COLO668 (cell line): ENCODE data around the gene PTH2R.
A peak's percentile ranks its signal among the peaks of the same experiment; 100 is the strongest.
"Not testable (repeated sequence)": the region's sequence is repeated elsewhere in the genome, so short reads cannot be mapped to it uniquely, and the experiment has no call there.

Experiments
- DNase-seq: peaks from one replicate; lab custom pipeline; 2025; ENCODE audit not compliant: unreplicated experiment; lab: John Stamatoyannopoulos, UW

Gene PTH2R

DNA sequence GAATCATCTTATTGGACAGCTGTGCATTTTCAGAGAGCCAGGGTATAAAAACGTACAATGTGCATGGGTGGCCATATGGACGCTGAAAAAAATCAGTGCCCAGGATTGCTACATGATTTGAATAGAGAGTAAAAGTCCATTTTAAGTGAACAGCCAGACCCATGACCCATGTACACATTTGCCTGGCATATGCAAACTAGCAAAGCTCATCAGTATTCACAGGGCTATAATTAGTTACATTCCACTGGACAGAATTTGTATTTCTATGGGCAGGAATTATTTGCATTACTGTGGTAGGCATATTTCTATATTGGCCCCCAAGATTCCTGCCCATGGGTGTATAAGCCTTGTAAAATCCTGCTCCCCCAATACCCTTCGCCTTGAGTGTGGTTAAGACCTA, 78.8 kb downstream of the PTH2R start:
- DNase-seq: no peak

DNA sequence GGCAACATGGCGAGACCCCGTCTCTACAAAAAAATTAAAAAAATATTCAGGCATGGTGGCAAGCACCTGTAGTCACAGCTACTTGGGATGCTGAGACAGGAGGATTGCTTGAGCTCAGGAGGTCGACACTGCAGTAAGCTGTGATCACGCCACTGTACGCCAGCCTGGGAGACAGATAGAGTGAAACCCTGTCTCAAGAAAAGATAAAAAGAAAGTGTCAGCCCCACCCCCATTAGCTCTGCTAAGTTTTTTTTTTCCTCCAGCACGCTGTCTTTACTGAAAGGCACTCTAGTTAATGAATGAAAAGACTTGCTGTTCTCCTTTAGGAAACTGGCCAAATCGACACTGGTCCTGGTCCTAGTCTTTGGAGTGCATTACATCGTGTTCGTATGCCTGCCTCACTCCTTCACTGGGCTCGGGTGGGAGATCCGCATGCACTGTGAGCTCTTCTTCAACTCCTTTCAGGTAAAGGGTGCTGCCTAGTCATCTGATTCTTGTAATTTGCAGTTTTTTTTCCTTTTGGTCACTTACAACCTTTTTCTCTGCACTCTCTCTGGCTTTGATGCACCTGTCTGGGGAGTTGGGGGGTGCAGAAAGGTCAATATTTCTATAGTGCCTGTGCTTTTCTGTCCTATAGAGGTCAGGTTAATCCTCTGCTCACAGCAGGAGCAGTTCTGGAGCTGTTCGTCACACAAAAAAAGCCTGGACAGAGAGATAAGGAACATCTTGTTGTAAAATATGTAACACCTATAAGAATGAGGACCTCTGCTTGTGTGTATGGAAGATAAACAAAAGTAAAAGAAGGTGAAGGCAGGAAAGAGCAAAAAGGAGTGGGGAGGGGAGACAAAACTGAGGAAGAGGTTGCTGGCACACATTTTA, 82.3 kb downstream of the PTH2R start:
- no peak for DNase-seq

DNA sequence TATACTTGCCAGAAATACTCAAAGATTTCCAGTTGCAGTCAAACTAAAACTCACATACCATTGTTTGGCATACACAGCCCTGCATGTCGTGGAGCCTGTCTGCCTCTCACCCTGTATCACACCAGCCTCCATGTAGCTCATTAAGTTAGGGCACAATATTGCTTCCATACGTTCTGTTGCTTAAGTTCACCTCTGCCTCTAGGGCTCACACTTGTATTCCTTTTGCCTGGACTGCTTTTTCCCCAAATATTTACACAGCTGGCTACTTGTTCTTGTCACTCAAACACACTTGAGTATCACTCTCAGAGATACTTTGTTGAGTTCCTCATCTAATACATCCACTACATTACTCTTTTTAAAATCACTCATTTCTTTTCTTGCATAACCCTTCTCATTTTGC, 83.1 kb downstream of the PTH2R start:
- DNase-seq: peak; percentile 49

DNA sequence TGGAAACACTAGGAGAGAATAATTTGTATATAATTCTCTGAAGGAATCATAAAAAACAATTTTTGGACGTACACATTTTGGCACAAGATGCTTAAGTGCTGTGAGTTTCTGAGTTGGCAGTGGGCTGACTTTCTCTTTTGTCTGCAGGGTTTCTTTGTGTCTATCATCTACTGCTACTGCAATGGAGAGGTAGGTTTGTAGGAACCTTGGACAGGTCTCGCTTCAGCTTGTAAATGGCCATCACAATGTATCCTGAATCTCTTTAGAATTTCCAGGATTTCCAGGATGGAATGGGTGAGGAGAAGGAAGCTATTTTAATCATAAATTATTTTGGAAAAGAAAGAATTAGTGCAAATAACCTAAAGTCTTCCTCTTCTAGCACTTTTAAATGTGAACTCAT, 83.9 kb downstream of the PTH2R start:
- DNase-seq: no peak

DNA sequence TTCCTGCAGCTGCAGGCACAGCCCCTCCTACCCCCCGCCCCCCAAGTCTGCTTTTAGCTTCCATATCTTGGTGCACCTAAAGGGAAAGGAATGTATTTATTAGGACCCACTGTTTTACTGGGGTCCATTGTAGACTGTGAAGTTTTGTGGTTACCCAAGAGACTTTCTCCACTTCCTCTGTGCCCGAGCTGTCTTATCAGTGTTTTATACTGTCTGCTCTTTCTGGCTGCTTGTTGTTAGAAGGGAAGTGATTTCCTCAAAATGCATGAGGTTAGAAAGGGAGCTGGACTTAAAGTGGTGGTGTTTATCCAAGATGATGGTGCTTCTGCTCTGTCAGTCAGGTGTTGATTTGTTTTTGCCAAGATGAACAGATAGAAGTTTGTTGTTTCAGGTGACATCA, 85.0 kb downstream of the PTH2R start:
- no peak for DNase-seq

DNA sequence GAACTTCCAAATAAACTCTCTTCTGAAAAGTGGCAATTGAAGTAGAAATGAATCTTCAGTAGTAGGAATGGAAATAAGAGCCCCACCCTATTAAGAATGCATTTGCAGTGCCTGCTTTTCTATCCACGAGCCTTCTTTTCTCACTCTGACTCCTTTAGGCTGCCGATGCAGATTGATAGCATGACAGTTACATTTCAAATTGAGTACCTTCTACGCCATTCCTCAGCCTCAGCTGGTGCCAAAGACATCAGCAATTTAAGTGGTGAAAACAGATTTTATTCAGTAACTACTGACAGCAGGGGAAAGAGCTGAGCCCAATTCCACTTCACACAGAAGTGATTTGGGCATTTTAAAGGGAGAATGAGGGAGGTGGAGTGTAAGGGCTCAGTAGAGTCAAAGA, 85.5 kb downstream of the PTH2R start:
- DNase-seq: no peak

DNA sequence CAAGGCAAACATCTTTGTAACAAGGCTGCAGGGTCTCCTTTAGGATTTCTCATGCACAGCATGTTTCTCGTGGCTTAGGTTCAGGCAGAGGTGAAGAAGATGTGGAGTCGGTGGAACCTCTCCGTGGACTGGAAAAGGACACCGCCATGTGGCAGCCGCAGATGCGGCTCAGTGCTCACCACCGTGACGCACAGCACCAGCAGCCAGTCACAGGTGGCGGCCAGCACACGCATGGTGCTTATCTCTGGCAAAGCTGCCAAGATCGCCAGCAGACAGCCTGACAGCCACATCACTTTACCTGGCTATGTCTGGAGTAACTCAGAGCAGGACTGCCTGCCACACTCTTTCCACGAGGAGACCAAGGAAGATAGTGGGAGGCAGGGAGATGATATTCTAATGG, 86.6 kb downstream of the PTH2R start:
- DNase-seq: no peak

DNA sequence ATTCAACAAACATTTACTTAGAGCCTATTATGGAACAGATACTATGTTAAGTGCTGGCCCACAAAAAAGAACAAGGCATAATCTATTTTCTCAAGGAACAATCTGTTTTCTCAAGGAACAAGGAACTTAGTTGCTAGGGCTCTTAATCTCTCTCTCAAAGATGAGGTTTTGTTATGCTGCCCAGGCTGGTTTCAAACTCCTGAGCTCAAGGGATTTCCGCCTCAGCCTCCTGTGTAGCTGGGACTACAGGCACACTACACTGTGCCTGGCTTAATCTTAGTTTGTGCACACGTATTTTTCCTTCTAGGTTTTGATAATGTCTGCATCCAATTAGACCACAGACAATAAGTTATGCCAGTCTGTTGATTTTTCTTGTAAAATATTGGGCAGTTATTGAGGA, 89.5 kb downstream of the PTH2R start:
- no peak for DNase-seq

DNA sequence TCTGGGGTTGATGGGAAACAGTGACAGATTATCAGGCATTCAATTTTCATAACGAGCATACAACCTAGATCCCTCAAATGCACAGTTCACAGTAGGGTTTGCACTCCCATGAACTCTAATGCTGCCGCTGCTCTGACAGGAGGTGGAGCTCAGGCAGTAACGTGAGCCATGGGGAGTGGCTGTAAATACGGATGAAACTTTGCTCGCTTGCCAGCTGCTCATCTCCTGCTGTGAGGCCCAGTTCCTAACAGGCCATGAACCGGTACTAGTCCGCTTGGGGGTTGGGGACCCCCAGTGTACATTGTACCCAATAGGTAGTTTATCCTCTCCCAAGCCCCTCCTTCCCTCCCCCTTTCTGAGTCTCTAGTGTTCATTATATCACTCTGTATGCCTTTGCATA, 94.6 kb downstream of the PTH2R start:
- peak; percentile 82 for DNase-seq

DNA sequence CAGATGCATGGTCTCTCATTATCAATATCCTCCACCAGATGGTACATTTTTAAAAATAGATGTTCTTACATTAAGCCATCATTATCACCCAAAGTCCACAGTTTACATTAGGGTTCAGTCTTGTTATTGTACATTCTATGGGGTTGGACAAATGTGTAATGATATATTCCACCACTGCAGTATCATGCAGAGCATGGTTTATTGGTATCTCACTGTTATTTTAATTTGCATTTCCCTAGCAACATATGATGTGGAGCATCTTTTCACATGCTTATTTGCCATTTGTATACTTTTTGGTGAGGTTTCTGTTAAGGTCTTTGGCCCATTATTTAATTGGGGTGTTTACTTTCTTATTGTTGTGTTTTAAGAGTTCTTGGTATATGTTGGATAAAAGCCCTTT, 95.7 kb downstream of the PTH2R start:
- DNase-seq: no peak

DNA sequence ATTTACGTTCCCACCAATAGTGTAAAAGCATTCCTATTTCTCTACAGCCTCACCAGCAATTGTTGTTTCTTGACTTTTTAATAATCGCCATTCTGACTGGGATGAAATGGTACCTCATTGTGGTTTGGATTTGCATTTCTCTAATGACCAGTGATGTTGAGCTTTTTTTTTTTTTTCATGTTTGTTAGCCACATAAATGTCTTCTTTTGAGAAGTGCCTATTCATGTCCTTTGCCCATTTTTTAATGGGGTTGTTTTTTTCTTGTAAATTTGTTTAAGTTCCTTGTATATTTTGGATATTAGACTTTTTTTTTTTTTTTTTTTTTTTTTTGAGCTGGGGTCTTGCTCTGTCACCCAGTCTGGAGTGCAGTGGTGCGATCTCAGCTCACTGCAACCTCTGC, 98.8 kb downstream of the PTH2R start:
- not testable (repeated sequence) for DNase-seq

DNA sequence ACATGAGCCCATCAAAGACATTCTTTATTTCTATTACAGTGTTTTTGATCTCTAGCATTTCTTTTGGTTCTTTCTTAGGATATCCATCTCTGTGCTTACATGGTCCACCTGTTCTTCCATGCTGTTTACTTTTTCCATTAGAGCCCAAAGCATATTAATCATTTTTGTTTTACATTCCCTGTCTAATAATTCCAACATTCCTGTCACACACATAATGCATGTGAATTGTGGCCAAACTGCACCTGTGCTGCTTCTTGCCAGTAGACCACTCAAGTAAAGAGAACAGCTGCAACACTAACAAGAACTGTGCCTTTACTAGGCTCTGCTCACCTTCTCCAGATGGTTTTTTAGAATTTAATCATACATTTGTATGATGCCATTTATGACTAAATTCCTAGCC, 103.0 kb downstream of the PTH2R start:
- no peak for DNase-seq

DNA sequence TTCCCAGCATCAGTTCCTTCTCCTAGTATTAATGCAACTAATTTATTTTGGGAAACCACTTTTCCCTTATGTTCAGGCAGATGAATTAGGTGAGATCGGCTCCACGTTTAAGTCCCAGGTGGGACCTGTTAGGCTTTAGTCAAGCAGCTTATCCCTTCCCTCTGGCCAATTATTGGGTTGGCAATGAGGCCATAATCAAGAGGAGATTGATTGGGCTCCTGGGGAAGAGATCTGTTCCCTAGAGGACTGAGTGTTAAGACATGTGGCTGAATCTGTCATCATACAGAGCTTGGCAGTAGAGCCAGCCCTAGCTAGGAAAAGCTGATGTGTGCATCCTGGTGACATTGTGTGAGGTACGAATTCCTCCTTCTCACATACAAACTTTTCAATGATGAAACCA, 104.4 kb downstream of the PTH2R start:
- DNase-seq: no peak

DNA sequence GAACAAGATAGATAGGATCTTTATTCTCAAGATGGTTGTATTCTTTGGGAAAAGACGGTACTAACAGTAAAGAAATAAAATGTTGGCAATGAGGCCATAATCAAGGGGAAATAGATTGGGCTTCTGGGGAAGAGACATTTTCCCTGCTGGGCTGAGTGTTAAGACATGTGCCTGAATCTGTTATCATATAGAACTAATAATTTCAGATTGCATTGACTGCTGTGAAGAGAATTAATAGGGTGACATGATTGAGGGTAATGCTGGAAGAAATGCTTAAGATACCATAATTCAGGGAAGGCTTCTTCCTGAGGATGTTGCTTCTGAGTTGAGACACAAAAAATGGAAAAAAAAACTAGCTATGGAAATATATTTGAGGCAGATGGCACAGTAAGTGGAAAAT, 105.0 kb downstream of the PTH2R start:
- no peak for DNase-seq

DNA sequence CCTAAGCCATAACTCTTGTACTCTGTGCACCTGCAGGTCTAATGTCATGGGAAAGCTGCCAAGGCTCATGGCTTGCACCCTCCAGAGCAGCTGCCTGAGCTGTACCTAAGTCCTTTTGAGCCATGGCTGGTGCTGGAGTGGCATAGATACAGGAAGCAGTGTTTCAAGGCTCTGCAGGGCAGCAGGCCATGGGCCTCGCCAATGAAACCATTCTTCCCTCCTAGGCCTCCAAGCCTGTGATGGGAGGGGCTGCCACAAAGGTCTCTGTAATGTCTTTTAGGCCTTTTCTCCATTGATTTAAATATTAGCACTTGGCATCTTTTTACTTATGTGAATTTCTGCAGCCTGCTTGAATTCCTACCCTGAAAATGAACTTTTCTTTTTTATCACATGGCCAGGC, 108.5 kb downstream of the PTH2R start:
- DNase-seq: no peak

DNA sequence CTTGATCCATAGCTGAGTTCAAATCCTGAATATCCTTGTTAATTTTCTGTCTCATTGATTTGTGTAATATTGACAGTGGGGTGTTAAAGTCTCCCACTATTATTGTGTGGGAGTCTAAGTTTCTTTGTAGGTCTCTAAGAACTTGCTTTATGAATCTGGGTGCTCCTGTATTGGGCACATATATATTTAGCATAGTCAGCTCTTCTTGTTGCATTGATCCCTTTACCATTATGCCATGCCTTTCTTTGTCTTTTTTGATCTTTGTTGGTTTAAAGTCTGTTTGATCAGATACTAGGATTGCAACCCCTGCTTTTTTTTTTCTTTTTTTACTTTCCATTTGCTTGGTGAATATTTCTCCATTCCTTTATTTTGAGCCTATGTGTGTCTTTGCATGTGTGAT, 116.5 kb downstream of the PTH2R start:
- not testable (repeated sequence) for DNase-seq

DNA sequence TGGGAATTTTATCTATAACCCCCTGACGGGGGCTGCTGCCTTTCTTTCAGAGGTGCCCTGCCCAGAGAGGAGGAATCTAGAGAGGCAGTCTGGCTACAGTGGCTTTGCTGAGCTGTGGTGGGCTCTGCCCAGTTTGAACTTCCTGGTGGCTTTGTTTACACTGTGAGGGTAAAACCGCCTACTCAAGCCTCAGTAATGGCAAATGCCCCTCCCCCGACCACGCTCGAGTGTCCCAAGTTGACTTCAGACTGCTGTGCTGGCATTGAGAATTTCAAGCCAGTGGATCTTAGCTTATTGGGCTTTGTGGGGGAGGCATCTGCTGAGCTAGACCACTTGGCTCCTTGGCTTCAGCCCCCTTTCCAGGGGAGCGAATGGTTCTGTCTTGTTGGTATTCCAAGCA, 118.6 kb downstream of the PTH2R start:
- DNase-seq: peak; percentile 5

DNA sequence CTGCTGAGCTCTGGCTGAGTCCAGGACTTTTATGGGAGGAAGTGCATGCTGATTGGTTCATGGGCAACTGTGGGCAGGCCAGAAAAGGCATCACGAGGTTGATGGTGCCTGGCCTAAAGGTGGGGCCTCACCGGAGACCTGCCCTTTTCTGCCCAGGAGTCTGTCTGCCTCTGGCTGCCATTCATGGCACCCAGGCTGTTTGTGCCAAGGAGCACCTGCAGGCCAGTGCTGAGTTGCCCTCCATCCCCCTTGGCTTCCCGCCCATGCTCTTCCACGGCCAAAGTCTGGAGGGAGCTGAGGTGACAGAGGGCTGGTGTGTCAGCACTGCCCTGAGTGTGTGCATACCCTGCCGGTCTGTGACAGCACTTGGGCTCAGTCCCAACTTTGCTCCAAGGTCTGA, 123.2 kb downstream of the PTH2R start:
- DNase-seq: no peak

DNA sequence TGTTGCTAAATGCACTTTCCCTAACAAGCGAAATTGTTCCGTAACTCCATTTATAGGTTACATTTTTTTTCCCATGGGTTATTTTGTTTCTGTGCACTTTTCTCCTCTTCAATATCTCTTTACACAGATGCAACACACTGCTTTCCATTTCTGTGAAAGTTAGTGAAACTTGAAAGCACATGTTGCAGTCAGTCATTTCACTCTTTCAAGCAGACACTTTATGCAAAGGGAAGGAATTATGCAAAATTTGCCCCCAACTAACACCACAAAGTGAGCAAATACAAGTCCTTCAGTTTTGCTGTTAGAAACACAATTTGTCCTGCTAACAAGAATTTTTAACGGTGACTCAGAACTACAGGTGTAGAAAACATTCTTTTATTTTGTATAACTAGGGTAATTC, 124.8 kb downstream of the PTH2R start:
- DNase-seq: no peak

DNA sequence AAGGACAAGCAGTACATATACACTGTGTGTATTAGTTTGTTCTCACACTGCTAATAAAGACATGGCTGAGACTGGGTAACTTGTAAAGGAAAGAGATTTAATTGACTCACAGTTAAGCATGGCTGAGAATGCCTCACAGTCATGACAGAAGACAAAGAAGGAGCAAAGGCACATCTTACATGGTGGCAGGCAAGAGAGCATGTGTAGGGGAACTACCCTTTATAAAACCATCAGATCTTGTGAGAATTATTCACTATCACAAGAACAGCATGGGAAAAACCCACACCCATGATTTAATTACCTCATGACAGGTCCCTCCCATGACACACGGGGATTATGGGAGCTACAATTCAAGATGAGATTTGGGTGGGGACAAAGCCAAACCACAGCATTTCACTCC, 129.0 kb downstream of the PTH2R start:
- DNase-seq: not testable (repeated sequence)

DNA sequence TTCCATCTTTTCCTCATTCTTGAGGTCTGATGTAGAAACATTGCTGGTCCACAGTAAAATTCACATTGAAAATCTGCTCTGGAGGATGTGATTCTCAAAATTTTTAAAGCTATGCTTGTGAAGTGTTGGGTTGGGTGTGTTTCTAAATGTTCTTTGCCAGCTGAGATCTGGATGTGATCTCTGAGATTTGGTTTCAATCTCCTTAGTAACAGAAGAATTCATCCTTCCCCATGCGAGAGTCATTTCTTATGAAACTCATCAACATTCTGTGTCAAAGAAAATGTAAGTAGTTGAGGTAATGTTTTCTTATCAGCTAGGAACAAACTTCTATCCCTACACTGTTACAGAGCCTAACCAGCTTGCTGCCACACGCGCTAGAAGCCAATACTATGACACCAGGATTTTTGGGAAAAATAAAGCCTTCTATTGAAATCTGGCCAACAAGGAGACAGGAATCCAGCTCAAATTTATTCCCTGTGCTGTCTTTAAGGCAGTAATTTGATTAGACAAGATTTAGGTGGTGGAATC, 134.9 kb downstream of the PTH2R start:
- DNase-seq: no peak

DNA sequence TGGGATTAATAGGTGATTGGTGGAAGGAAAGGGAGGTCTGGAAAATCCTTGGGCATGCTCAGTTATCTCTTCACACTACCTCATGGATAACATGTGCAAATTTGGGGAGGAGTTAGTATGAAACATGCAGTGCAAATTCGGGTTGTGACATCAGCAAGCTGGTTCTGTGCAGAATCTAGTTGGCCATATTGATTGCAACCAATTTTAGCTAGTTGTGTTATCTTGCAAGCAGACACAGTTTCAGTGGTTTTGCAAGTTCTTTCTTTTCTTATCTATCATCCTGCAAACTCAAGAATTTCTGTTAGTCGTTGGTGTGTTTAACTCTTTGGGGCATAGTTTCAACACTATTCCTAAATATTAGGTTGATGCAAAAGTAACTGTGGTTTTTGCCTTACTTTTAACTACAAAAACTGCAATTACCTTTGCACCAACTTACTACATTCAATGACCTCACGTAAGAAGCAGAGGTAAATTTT, 135.4 kb downstream of the PTH2R start:
- DNase-seq: no peak
